Measurements from ENCODE around the gene VAV2.

DNA sequence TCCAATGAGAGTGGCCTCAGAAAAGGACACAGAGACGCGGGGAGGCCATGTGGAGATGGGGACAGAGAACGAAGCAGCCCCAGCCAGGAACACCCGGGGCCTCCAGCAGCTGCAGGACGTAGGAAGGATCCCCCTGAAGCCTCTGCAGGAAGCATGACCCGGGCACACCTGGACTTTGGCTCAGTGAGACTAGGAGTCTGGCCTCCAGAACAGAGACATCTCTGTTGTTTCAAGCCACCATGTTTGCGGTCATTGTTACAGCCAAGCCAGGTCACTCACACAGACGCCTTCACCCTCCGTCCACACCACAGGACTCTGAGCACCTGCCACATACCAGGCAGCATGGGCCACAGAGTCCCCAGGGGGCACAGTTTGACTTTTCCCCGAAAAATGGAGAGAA, 190.4 kb downstream of the VAV2 start:
- TF ChIP-seq EZH2 (IDR thresholded peaks at IDR 0.05; ENCODE audit: low read length, unreplicated experiment) = no peak
- TF ChIP-seq, protein P1, sequence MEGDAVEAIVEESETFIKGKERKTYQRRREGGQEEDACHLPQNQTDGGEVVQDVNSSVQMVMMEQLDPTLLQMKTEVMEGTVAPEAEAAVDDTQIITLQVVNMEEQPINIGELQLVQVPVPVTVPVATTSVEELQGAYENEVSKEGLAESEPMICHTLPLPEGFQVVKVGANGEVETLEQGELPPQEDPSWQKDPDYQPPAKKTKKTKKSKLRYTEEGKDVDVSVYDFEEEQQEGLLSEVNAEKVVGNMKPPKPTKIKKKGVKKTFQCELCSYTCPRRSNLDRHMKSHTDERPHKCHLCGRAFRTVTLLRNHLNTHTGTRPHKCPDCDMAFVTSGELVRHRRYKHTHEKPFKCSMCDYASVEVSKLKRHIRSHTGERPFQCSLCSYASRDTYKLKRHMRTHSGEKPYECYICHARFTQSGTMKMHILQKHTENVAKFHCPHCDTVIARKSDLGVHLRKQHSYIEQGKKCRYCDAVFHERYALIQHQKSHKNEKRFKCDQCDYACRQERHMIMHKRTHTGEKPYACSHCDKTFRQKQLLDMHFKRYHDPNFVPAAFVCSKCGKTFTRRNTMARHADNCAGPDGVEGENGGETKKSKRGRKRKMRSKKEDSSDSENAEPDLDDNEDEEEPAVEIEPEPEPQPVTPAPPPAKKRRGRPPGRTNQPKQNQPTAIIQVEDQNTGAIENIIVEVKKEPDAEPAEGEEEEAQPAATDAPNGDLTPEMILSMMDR (conservative IDR thresholded peaks at IDR 0.05; ENCODE audit: low read depth, low read length) = no peak
- no peak for TF ChIP-seq EZH2phosphoT487 (IDR thresholded peaks at IDR 0.05; ENCODE audit: borderline replicate concordance, low read length)
